IPS-18a (cell line): ENCODE results near the gene ACTN1.

ENCODE experiments used
- H3K27ac ChIP-seq: one replicate; pipeline ENCODE4 v1.5.1; 2013; ENCODE audit warnings: low read length
- H3K27me3 ChIP-seq: one replicate; pipeline ENCODE4 v1.6.1; 2013; ENCODE audit warnings: mild to moderate bottlenecking, low read length; ENCODE audit not compliant: control insufficient read depth, insufficient read depth
- H3K36me3 ChIP-seq: one replicate; pipeline ENCODE4 v1.6.1; 2013; ENCODE audit warnings: low read depth, low read length; ENCODE audit not compliant: control insufficient read depth
- H3K4me1 ChIP-seq: one replicate; pipeline ENCODE4 v1.6.1; 2013; ENCODE audit warnings: low read depth, low read length; ENCODE audit not compliant: control insufficient read depth
- H3K4me3 ChIP-seq: one replicate; pipeline ENCODE4 v1.5.1; 2013; ENCODE audit warnings: low read length
- H3K9ac ChIP-seq: one replicate; pipeline ENCODE4 v1.6.1; 2013; ENCODE audit warnings: mild to moderate bottlenecking, low read length, moderate library complexity
- H3K9me3 ChIP-seq: one replicate; pipeline ENCODE4 v1.6.1; 2013; ENCODE audit warnings: low read depth, low read length; ENCODE audit not compliant: control insufficient read depth

The ACTN1 gene

DNA sequence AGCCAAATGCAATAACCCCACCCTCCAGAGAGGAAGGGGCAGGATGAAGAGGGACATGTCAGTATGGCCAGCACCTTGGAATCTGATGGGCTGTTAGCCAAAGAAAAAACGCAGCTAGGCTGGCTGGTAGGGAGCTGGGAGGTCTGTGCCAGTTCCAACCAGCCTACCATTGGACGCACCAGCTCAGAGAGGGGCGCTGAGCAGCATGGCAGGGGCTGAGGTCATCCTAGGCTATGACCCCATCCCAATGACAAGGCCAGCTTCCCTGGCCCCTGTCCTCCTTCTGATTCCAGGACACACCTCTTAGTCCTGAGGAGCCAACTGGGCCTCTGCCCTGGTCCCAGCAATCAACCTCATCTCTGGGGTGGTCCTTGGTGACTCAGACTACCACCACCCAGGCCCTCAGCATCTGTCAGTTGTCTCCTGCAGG, 12.2 kb downstream of the ACTN1 start:
- Histone ChIP-seq H3K36me3 (peaks cover 11% of the 10 kb centered on the region), H3K4me3 (no peak overlapping the region), H3K4me1 (peaks cover 25% of the 10 kb centered on the region)

DNA sequence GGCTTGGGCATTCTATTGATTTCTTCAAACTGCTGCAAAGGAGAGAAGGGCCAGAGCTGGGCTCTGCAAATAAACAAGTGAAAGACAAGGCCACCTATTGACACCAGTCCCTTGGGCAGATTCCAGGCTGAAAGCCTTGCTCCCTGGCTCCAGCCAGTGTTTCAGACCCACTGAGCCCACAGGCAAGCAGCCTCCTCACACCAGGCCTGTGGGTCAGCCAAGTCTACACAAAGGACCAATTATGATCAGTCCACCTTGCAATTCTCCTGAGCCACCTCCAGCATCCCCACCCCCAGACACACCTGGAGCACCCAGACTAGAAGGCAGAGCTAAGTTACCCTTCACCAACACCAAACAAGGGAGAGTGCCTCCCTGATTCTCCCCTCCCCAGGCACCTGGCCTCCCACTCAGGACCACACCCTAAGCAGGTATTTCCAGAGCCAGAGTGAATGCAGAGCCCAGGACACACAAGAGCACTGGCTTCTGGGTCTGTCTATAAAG, 13.8 kb downstream of the ACTN1 start:
- Histone ChIP-seq H3K4me3 (no peak overlapping the region), H3K9me3 (no peaks in the 10 kb centered on the region), H3K4me1 (peaks cover 17% of the 10 kb centered on the region), H3K27ac (no peak overlapping the region), H3K27me3 (no peaks in the 10 kb centered on the region), H3K36me3 (no peaks in the 10 kb centered on the region), H3K9ac (no peak overlapping the region)

More for the DNA sequence above, 12.2 kb downstream of the ACTN1 start:
- no peaks in the 10 kb centered on the region for H3K9me3 ChIP-seq
- no peaks in the 10 kb centered on the region for H3K27me3 ChIP-seq
- H3K9ac ChIP-seq = no peak overlapping the region
- no peak overlapping the region for H3K27ac ChIP-seq

DNA sequence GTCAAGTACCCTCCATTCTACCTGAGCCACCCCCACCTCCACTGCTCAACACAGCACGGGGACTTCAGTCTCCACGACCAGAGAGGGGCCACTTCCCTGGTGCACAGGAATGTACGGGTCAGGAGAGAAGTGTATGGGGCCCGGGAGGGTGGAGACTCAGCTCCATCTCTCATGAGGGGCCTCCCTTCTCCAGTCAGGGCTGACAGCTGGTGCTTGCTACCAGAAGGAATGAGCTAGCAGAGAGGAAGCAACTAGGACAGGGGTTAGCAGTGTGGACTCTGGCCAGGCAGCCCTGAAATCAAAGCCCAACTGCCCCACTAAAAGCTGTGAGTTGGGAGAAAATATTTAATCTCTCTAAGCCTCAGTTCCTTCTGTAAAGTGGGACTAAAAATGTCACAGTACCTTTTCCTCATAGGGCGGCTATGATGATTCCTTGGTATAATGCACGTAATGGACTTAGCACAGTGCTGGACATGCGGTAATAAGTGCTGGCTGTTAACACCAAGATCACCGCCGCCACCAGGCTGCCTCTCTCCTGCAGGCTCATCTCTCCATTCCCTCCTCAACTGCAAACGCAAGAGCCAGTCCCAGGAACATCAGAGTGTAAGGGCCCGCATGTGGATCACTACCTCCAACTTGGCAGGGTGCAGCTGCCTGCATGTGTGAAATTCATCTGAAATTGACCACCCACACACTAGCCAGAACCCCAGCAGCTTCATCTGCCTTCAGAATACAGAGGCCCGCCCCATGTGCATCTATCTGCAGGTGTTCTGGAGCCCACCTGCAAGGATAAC, 14.6 kb downstream of the ACTN1 start:
- Histone ChIP-seq H3K9ac (no peak overlapping the region), H3K4me3 (no peak overlapping the region), H3K27ac (no peak overlapping the region), H3K27me3 (no peaks in the 10 kb centered on the region), H3K36me3 (no peaks in the 10 kb centered on the region), H3K4me1 (peaks cover 9% of the 10 kb centered on the region), H3K9me3 (no peaks in the 10 kb centered on the region)

DNA sequence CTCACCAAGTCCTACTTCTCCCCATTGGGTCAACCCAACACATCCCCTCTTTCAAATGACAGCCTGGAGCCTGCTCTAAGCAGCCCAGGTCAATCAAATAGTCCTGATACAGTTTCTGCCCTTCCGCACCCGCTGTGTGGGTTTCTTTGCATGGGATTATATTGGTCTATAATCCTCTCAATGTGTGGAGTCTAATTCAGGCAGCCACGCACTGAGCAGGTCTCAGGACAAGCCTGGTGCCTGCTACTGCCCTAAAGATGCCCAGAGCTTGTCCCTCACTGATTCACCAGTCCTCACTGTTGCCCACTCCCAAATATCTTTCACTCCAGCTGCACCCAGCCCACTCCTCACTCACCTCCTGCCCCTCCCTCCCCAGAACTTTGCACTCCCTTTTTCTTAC, 16.4 kb downstream of the ACTN1 start:
- Histone ChIP-seq H3K9ac (no peak overlapping the region), H3K27ac (no peak overlapping the region), H3K4me3 (no peak overlapping the region), H3K9me3 (no peaks in the 10 kb centered on the region), H3K27me3 (no peaks in the 10 kb centered on the region), H3K4me1 (peaks cover 4% of the 10 kb centered on the region), H3K36me3 (peaks cover under 1% of the 10 kb centered on the region)

DNA sequence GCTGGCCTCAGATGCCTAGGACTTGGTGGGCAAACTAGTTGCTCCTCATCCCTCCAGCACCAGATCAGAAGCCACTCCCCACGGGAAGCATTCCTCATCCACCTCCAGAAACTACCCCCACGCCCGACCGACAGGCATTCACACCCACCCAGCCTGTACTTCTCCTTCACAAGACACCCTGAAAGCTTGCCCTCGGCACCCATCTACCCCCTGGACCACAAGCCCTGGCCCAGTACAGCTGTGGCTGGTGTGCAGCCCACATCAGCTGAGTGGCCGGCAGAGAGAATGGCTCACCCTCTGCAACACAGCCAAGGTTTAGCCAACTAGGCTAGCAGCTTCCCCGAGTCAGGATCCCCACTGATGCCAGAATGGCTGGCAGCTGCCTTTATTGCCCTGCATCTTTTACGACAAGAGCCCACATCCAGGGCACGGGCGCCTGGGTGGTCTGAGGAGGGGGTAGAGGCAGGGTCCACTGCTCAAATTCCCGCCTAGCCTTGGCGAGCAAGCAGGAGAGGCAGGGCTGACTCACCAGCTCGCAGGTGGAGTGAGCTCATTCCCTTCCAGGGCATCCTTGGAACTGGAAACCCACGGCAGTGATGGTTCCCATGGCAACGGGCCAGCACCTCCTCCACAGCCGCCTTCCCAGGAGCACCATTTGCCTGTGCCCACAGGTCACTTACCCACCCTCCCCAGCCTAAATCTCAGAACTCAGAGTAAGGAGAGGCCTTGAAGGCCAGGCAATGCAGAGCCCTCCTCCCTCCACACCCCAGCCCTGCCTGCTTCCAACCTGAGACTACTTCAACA, 17.1 kb downstream of the ACTN1 start:
- Histone ChIP-seq H3K9ac (no peak overlapping the region), H3K4me1 (peaks cover 4% of the 10 kb centered on the region), H3K9me3 (no peaks in the 10 kb centered on the region), H3K4me3 (no peak overlapping the region), H3K27me3 (no peaks in the 10 kb centered on the region), H3K36me3 (peaks cover 2% of the 10 kb centered on the region), H3K27ac (no peak overlapping the region)

DNA sequence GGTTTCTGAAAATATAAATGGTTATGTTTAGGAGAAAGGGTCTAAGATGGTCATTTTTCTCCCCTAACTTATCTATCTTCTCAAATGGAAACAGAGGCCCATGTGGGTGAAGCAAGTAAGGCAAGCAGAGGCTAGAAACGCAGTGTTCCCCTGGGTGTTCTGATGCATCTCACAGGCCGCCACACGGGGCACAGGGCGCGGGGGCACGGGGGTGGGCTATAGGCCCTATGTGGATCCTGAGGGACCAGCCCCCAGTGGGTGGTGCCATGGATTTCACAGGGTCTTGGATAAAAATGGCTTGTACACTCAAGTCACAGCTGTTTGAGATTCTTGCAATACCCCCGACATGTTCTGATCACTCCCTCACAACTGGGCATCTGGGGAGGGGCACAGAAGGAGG, 17.7 kb downstream of the ACTN1 start:
- H3K9ac ChIP-seq = no peak overlapping the region
- peaks cover 7% of the 10 kb centered on the region for H3K4me1 ChIP-seq
- H3K27me3 ChIP-seq = no peaks in the 10 kb centered on the region
- H3K4me3 ChIP-seq = no peak overlapping the region
- no peak overlapping the region for H3K27ac ChIP-seq
- peaks cover 2% of the 10 kb centered on the region for H3K36me3 ChIP-seq
- no peaks in the 10 kb centered on the region for H3K9me3 ChIP-seq

DNA sequence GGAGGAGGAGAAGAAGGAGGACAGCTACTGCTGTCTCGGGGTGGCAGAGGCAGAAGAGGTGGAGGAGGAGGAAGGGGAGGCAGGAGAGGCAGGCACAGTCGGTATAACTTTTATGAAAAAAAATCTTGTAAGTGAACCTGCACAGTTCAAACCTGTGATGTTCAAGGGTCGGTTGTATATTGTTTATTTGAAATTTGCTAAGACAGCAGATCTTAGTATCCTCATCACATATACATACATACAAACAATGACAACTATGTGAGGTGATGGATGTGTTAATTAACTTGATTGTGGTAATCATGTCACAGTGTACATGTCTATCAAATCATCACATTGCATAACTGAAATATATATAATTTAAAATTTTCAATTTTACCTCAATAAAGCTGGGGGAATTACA, 19.0 kb downstream of the ACTN1 start:
- Histone ChIP-seq H3K27me3 (no peaks in the 10 kb centered on the region), H3K27ac (no peak overlapping the region), H3K9ac (no peak overlapping the region), H3K36me3 (peaks cover 2% of the 10 kb centered on the region), H3K4me3 (no peak overlapping the region), H3K9me3 (no peaks in the 10 kb centered on the region), H3K4me1 (peaks cover 7% of the 10 kb centered on the region)

DNA sequence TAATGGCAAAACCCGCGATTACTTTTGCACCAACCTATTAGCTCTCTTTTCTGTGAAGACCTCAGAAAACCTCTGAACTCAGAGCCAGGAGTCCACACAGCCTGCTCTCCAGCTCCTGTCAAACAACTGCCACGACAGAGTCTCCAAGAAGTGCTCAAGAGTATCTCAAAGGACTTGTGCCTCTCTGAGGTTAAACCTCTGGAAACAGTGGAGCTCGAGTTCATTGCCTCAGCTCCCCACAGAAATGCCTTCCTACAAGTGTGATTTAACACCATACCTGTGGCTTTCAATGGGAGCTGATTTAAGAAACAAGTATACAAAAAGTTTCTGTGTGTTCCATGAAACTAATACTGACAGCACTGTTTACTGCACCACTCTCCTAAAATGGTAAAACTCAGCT, 20.1 kb downstream of the ACTN1 start:
- Histone ChIP-seq H3K9ac (no peak overlapping the region), H3K4me3 (no peak overlapping the region), H3K9me3 (no peaks in the 10 kb centered on the region), H3K4me1 (peaks cover 7% of the 10 kb centered on the region), H3K27me3 (no peaks in the 10 kb centered on the region), H3K36me3 (peaks cover 2% of the 10 kb centered on the region), H3K27ac (no peak overlapping the region)

DNA sequence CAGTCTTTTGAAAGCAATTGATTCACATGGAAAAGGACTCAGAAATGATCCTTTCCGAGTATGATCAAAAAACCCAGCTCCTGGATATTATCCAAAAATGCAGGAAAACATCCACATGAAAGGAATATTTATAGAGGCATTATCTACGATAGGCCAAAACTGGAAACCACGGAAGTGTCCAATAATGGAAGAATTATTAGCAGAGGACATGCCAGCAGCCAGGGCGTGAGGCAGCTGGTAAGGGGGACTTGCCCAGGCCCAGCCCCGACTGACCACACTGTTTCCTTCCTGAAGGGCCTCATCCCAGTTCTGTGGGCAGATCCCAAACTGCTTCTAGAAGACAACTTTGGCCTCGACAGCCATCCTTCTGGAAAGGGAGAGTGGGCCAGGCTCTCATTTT, 20.5 kb downstream of the ACTN1 start:
- H3K9me3 ChIP-seq = no peaks in the 10 kb centered on the region
- peaks cover 7% of the 10 kb centered on the region for H3K4me1 ChIP-seq
- no peak overlapping the region for H3K4me3 ChIP-seq
- no peak overlapping the region for H3K9ac ChIP-seq
- no peaks in the 10 kb centered on the region for H3K27me3 ChIP-seq
- no peak overlapping the region for H3K27ac ChIP-seq
- H3K36me3 ChIP-seq = peaks cover 2% of the 10 kb centered on the region

DNA sequence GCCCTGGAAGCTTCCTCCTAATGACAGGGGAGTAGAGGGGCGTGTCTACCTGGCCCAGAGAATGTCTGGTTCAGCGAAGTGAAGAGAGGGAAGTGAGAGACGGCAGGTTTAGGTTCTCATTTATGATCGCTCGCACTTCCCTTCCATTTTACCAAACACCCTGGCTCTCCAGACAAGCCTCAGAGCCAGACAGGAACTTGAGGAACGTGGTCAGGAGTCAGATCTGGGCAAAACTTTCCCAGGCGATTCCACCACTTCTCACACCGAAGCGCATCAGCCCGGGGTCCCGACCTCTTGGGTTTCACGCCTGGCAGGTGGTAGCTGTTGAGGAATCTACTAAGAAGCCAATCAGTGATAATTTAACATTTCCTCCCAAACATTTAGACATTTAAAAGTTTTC, 21.3 kb downstream of the ACTN1 start:
- no peaks in the 10 kb centered on the region for H3K27me3 ChIP-seq
- no peak overlapping the region for H3K4me3 ChIP-seq
- peaks cover 2% of the 10 kb centered on the region for H3K36me3 ChIP-seq
- H3K9me3 ChIP-seq = no peaks in the 10 kb centered on the region
- H3K4me1 ChIP-seq = peaks cover 14% of the 10 kb centered on the region
- no peak overlapping the region for H3K27ac ChIP-seq
- no peak overlapping the region for H3K9ac ChIP-seq

DNA sequence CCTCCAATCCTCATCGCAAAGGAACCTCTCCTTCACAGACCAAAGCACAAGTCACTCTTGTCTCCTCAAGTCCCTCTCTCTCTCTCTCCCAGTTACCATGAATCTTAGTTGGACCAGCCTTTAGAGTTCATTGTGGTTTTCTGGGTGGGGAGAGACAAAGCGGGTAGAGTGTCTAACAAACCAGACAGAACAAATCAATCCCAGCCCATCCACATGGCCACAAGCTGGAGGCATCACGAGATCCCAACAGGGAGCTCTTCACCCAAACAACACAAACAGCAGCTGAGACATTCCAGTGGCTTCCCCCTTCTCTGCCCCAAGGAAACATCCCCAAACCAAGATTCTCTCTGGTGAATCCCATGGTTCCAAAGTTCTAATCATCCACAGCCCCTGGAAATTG, 22.4 kb downstream of the ACTN1 start:
- H3K9ac ChIP-seq = no peak overlapping the region
- no peaks in the 10 kb centered on the region for H3K9me3 ChIP-seq
- no peak overlapping the region for H3K4me3 ChIP-seq
- no peaks in the 10 kb centered on the region for H3K27me3 ChIP-seq
- H3K36me3 ChIP-seq = peaks cover 2% of the 10 kb centered on the region
- H3K27ac ChIP-seq = no peak overlapping the region
- H3K4me1 ChIP-seq = peaks cover 10% of the 10 kb centered on the region
